ENCODE data around the gene RBMS3.

DNA sequence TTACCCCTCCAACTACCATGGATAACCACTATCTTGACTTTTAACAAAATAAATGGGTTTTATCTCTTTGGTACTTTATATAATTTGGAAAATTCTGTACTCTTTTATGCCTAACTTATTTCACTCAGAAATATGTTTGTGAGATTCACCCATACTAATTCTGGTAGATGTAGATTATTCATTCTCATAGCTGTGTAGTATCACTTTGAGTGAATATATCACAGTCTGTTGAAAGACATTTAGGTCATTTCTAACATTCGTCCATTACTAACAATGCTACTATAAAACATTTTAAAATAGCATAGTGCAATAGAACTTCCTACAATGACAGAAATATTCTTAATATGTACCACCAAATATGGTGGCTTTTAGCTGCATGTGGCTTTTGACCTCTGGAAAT lies 542.4 kb downstream of the RBMS3 start:
- TF ChIP-seq, protein P1, sequence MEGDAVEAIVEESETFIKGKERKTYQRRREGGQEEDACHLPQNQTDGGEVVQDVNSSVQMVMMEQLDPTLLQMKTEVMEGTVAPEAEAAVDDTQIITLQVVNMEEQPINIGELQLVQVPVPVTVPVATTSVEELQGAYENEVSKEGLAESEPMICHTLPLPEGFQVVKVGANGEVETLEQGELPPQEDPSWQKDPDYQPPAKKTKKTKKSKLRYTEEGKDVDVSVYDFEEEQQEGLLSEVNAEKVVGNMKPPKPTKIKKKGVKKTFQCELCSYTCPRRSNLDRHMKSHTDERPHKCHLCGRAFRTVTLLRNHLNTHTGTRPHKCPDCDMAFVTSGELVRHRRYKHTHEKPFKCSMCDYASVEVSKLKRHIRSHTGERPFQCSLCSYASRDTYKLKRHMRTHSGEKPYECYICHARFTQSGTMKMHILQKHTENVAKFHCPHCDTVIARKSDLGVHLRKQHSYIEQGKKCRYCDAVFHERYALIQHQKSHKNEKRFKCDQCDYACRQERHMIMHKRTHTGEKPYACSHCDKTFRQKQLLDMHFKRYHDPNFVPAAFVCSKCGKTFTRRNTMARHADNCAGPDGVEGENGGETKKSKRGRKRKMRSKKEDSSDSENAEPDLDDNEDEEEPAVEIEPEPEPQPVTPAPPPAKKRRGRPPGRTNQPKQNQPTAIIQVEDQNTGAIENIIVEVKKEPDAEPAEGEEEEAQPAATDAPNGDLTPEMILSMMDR (IDR thresholded peaks at IDR 0.05): no peak
- TF ChIP-seq POLR2A (IDR thresholded peaks at IDR 0.05) (no peak), EP300 (IDR thresholded peaks at IDR 0.05) (no peak)
